ENCODE results near the gene CRABP2.
A peak's percentile ranks its signal among the peaks of the same experiment; 100 is the strongest.

The CRABP2 gene

DNA sequence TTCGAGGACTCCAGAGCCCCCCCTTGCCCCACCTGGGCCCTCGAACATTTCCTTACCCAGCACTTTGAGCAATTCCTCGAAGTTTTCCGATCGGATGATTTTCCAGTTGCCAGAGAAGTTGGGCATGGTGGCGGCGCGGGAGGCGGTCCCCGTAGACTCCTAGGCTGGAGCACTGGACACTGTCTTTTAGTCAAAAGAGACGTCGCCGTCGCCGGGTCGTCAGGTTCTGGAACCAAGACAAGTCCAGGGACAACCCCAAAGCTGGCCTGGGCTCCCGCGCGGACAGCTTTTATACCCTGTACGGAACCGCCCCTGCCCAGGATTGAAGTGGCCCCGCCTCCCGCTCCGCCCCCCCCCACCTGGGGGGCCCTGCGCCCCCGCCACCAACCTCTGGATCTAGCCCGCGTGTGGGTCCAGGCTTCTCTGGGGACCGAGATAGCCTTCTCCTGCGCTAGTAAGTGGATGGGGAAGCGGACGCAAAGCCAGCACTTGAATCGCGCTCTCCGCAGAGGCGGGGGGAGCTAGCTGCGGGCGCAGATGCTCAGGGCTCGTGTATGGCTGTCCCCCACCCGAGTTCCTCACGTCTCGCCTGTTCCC is at the start of gene CRABP2:
CRABP2 (minus strand) TSS at position 263 of the 597 bp plus-strand sequence; CDS start at position 126, 137 bp downstream.
- DNase-seq = peak; percentile 61

DNA sequence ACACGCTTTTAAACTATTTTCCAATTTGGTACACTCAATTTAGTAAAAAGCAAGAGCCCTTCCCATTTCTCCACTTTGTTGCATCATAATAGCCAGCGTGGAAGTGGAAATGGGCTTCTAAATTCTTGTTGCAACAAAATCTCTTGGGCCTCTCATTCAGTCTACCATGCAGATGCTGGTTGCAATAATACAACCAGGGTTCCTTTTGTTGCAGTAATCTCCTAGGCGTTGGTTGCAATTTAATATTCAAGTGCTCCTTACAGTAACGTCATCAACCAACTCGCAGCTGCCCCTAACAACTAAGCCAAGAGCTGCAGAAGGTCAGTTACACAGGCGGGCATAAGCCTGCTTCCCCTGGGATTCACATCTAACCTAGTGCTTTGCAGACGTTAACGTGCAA is 48.8 kb upstream of the CRABP2 start:
- no peak for DNase-seq

DNA sequence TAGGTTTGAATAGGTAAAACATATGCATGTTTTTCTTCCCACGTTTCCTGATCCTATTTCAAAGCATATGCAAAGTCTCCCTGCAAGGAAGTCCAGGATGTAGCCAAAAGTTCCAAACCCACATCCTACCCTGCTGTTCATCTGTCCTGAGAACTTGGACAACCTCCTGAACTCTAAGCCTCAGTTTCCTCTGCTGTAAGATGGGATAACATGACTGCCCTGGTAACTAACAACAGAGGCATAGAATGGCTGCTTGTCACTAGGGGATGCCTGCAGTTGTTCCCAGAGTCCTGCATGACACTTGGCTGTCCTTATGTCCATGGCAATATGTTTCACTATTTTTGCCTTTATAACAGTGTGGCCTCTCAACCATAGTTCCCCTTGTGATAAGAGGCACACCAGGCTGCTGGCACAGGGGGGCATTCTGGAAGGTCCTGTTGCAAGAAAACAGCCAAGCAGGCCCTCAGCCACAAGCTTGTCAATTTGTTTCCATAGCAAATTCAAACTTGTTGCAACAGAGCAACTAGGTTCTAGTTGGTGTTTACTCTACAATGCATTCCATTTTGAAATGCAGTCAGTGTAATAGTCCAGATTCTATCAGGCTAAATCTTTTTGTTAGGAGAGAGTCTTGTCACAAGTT is 47.6 kb upstream of the CRABP2 start:
- DNase-seq = no peak

DNA sequence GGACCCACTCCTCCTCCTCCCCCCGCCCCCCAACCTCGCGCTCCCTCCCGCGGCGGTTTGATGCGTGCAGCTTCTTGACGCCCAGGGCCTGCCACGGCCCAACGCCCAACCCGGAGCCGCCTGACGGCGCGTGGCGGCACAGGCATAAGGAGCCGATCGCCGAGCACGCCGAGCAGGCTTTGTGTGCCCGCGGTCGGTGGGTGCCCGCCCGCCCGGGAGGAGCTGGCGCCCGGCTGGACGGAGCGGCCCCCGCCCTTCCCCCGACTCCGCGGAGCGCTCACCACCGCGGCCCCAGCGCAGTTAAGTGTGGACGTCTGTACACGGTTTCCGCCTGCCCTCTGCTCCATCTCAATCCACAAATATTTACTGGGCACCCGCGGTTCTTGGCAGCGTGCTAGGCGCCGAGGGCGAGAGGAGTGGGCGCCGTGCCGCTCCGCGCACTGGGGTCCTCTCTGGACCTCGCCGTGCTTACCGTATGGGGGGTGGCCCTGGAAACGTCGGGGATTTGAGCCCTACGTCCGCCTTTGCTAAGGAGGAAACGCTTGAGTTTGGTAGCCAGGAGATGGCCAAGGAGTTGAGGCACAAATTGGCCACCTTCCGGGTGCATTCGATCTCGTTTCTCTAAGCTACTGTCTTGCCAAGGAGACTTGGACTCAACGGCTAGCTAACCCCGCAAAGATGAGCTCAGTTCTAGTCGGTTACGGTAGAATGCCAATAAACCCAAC is 46.5 kb upstream of the CRABP2 start:
- peak; percentile 98 for DNase-seq

DNA sequence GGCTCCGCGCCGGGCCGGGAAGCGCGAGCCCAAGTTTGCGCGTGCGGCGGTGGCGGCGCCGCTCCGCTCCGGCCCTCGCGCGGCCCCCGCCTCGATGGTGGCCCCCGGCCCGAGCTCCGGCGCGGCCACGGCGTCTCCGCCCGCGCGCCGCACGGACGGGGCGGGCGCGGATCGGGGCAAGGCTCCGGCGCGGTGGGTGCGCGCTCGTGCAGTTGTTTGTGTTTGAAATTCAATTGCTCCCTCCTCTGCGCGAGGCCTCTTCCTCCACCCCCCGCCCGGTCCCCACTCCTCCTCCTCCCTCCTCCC is 46.0 kb upstream of the CRABP2 start, which contains the start of gene HDGF:
HDGF (minus strand) TSS at position 225 of the 306 bp plus-strand sequence. CDS start 246 bp downstream, outside the sequence.
- no peak for DNase-seq

DNA sequence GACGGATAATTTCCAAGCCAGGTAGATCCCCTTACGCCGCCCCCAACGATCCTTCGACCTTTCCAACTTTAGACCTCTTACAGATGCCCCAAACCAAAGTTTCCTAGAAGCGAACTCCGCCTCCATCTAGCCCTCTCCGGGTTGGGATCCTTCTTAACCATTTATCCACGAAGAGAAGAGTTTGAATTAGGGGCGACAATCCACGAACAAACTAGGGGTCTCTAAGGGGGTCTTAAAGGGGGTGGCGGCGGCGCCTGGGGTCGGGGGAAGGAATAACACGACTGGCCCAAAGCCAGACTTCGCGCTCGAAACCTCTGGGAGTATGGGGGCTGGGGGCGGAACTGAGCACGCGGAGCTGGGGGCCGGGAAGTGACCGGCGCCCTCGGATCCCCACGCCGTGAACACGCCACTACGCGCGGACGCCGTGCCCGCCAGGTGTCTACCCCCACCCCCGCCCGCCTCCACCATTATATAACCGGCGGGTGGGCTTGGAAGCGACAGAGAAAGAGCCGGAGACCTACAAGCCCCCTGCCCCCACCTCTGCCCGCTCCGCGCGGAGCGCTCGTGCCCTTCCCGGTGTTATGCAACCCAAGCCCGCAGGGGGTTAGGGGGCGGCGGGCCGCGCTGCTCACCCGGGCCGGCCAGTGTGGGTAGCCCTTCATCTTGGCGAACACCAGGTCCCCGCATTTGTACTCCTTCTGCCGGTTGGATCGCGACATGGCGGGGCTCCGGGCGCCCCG is 45.5 kb upstream of the CRABP2 start:
- peak; percentile 66 for DNase-seq

DNA sequence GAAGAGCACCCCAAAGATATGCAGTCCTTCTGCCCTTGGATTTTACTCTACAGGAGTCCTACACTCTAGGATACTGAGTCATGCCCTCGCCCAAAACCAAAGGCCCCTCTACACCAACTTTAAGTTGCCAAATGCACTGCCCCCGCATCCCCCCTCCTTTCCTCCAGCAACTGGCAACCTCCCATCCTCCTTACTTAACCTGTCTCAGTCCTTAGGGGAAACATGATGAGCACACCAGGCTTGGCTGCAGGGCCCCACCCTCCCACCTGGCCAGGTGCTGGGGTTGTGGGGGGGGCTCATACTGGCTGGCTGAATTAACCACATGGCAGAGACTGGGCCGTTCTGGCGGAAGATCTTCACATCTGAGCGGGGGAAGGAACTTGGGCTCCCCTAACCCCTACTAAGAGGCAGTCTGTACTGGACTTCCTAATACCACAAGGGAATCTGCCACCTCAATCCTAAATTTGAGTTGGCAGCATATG is 44.8 kb upstream of the CRABP2 start:
- peak; percentile 62 for DNase-seq

DNA sequence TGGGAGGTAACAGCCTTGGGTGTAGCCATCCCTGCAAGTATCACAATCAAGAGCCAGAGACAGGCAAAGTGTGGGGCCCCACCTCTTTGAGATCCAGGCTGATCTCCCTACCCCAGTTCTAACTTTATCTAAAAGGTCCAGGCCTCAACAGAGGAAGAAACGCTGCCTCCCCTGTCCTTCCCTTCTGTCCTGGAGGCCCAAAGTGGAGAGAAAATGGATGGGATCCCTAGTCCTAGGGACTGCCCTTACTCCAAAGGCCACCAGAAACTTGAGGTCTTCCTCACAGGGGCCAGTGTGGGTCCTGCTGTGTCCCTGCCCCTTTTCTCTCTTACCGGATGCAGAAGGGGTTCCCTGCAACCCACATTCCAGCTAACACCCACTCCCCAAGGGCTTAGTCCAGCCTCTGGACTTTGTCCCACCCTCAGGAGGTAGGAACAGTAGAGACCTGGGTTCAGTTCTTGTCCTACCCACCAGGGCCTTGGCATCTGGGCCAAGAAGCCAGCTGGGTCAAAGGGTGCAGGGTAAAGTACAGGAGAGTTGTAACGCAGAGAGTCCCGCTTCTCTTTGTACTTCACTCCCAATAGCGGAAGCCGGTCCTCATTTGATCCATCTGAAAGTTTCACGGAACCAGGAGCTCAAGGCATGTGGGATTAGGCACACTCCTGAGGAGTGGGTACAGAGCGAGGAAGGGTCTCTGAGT is 44.2 kb upstream of the CRABP2 start:
- peak; percentile 62 for DNase-seq

DNA sequence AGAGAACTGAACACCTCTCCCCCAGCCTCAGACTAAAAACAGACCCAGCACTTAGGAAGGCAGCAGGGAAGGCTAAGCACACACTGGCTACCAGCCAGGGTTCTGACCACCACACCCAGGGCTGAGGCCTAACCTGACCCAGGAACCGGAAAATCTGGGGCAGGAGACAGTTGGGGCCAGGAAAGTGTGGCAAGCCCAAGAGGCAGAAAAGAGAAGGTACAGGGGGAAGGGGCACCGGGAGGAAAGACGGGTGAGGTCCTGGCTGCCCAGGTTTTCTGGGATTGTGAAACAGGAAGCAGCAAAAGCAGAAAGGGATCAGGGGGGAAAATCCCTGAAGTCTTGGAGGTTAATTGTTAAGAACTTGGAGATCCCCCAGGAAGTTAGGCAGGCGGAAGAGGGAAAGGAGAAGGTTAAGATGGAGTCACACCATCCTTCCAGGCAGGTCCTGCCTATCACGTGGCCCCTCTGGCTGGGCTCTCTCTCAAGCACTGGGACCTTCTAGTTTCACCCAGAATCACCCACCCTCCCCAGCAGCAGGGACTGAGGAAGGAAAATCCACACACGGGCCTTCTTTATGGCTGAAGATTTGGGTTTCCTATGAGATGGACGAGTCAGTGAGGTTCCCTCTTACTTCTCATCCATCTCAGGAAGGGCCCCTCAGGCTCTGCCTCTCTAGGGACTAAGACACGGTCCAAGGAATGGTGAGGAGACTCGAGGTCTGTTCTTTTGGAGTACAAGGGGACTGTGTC is 43.5 kb upstream of the CRABP2 start:
- peak; percentile 76 for DNase-seq

DNA sequence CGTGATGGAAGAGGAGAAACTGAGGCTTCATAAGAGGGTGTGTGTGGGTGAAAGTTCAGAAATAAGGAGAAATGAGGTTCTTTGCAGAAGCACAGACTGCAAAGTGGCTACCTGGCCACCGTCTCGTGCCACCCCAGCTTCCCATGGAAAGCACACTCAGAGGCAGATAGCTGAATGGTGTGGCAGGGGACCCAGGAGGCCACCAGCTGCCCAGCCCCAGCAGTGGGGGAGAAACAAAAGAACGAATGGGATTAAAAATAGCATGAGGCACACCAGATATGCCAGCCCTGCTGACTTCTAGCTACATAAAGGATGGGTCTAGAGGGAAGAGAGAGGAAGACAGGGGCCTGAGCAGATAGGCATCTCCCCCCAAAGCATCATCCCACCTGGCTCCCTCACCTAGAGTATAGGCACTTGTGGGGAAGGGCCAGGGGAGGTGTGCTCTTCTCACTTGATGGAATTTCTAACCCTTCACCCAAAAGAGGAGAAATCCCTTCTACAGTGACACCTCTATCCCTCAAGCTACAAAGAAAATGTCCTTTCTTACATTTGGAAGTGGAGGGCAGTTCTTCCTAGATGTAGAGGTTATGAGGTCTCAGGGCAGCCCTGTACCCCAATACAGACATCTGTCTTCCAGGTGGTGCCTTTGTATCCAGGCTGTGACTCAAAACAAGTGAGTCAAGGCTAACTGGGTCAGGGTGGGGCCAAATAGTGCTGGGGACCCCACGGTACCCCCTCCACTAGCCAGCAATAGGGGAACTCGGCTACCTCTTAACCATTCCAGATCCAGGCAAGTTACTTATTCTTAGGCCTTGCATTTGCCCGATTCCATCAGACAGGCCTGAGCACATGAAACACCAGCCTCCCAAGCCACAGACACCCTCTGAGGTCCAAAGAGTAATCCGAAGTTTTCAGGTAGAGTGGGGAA is 42.6 kb upstream of the CRABP2 start:
- DNase-seq = no peak

DNA sequence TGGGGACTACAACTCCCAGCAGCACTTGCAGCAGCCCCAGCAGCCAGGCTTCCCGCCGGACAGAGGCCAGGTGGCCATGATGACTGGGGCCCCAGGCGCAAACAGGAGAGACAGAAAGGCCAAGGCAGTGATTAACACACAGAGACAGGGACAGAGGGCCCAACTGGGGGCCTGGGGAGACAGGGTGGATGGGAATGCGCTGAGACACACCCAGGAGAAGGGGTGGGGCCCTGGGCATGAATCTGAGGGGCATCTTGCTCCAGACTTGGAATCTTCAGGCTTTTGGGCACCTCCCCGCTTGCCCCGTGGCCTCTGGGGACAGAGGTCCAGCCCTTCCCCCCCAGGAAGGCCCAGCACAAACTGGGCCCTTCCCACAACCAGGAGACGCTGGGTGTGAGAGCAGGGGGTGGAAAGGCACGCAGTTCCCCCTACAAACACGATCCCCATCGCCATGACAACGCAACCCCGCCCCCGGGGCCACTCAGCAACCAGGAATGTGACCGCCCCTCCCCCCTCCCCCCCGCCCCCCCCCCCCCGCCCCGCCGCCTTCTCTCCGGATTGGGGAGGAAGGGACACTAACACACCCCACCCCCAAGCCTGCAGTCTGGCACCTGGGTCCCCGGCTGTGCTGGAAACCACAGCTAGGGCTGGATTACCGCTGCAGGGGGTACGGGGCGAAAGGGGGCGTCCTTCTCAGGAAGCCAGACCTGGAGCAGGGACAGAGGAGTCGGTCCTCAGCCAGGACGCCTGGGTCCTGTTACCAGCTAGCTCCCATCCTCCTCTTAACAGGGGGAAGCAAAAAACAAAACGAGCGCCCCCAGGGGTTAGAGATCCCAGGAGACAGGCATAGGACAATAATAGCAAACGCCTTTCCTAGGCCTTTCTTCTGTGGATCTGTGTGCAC is 41.6 kb upstream of the CRABP2 start:
- peak; percentile 90 for DNase-seq

DNA sequence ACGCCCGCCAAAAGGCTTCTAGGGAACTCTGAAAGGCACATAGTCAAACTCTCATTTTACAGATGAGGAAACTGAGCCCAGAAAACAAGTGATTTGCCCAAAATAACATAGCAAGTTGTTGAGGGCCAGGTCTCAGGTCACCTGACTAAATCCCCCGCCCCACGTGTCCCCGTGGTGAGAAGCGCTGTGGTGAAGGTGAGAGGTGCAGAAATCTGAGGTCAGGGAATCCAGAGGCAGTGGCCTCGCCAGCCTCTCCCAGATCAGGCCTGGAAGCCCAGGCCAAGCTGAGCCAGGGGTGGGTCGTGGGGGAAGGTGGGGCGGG is 41.0 kb upstream of the CRABP2 start:
- no peak for DNase-seq

DNA sequence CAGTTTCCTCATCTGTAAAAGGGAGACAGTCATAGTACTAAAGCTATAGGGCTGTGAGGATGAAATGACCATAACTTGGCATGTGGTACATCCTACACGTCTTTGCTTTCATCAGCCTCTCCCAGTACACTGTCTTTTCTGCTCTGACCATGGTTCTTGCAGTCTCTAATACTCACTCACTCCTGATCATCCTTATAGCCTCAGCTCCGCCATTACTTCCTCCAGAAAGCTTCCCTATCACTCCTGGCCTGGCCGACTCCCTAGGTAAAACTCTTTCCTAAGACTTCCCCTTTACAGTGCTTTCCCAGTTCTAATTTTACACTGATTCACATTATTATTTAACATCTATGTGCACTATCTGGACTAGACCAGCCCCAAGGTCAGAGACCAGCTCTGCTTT is 40.5 kb upstream of the CRABP2 start:
- no peak for DNase-seq

DNA sequence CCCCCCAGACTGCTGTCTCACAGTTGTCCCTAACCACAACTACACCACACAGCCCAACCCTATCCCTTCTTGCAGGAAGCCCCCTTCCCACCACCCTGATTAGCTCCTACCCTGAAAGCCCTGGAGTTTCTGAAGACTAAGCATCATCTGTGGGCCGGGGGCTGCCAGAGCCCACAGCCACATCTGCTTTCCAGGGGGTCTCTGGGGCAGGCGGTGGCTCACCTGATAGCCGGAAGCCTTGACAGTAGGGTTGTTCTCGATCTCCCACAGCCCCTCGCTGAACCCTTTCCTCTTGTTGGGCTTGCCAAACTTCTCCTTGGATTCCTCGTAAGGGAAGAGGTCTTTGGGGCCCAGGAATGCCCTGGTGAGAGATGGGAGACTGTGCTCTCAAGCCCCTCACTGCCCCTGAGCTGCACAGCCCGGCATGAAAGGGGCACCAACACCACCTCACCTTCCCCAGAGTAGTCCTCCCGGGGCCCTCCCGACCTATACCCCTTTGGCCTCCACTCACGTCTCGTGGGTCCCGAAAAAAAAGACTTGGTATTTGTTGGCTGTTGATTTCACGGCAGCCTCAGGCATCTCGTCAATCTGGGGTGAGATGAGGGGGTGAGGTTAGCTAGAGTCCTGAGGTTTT is 39.5 kb upstream of the CRABP2 start:
- no peak for DNase-seq

DNA sequence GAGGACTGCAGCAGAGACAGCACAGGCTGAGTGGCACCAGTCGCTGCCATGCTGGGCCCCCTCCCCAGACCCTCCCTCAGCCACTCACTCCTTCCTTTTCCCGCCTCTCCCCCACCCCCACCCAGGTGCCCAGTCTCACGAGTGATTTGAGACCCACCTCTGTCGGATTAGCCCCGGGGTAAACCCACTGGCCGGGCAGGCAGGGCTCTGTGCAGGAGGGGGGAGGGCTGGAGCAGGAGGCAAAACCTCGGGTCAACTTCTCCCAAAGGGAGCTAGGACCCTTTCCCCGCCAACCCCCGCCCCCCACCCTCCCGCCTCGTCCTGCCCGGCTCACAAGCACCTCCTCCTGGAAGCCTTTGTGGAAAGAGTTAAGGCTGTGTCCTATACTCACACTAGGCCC is 39.0 kb upstream of the CRABP2 start:
- no peak for DNase-seq

DNA sequence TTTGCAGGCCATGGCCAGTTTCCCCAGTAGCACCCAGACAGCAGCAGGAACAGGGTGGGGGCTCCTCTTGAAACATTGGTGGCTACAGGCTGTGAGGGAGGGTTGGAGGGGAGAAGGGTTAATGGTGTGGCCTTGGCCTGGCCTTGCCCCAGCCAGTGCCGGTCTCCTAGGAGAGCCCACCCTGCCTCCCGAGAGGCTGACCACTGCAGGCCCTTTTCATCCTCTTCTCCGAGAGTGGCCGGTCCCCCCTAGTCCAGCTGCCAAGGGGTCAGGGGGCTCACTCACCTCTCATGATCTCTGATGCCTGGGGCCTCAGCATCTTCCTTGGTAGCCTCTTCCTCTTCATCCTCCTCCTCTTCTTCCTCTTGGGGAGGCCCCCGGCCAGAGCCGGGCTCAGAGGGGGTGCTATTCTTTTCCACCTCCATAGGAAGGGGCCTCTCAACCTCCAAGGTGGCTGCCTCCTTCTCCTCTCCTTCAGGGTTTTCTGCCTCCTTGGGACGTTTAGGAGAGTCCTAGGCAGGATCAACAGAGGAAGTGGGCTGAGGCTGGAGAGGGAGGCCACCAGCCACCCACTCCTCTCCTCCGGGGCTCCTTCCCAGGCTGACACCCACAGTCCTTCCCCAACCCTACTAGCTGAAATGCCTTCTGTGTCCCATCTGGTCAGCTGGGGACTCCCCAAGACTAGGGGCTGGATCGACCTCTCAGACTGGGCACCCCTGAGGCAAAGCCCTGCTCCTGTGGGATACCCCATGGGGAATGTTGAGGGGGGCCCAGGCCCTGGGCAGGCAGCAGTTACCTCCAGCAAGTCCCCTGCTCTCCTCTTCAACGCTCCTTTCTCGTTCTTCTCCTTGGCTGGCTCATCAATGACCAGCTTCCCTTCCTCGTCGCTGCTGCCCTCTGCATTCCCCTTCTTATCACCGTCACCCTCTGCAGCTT is 38.3 kb upstream of the CRABP2 start:
- DNase-seq = no peak

DNA sequence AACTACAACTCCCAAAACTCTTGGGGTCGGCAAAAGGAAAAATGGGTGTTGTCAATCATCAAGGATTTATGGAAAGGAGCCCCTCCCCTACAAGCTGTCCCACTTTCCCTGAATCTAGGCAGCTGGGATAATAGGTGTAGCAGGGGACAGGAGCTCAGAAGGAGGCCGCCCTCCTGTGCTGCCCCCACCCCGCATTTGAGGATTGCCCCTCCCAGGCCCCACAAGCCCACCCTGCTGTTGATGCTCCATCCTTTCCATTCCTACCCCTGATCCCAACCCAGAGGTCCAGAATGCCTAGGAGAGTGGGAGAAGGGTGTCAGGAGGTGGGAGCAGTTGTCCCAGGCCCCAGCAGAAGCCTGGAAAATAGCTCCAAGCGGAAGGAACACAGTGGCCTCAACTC is 37.4 kb upstream of the CRABP2 start:
- DNase-seq = no peak

DNA sequence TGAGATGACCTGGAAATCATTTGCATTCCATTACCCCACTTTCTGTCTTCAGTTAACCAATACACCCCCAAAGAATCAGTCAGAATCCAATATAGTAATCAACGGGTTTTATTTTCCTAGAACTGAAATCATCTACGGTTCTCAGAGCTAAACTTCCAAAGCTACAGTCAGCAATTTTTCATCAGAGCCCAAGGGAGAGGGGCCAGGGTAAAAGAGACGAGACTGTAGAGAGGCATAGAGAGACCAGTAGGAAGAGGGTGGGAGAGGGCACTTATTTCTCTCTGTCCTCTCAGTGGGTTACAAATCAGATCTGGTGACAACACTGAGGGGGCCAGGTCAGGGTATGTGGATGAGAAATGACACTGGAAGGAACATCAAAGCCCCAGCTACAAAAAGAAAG is 36.6 kb upstream of the CRABP2 start:
- DNase-seq = peak; percentile 57

All from OCI-M1 (cell line).